A549 (cell line): ENCODE data around the gene KIF3A. TPM values are rescaled to one million over a fixed set of nuclear protein-coding genes. Genes with fewer than 3 reads are reported as not detected.

Source experiments
- ATAC-seq, 2 experiments: fragments of 200-7000 bp in 1 of 2; fragments of >200 bp in 1 of 2; cut with Nextera tagmentation in 1 of 2; cut with Tn5 transposase in 1 of 2; 3 replicates each; pipeline versions ENCODE4 v1.8.0 to v1.9.1; 2018 to 2020; ENCODE audit warnings: mild to moderate bottlenecking in 1 of 2, moderate library complexity in 1 of 2
- CTCF ChIA-PET: fragments of 300-600 bp; sonication (Branson Sonifier 250); formaldehyde crosslinking; extraction: SDS; loops from one replicate; lab custom pipeline; 2021; ENCODE audit warnings: antibody characterized with exemption, inconsistent platforms; lab: Yijun Ruan, JAX
- POLR2A ChIA-PET: fragments of 350-600 bp; formaldehyde crosslinking; extraction: SDS; loops from one replicate; lab custom pipeline; 2021; ENCODE audit warnings: antibody characterized with exemption, inconsistent platforms; lab: Yijun Ruan, JAX
- DNase-seq, 2 experiments: peaks; one replicate each; pipeline versions ENCODE4 v3.0.0 to v3.0.0-alpha.2; 2011 to 2016; ENCODE audit warnings: low read depth in 1 of 2, low spot score in 1 of 2
- FAIRE-seq: peaks from 2 replicates; lab custom pipeline; 2011; peaks lifted over from hg19 to GRCh38; lab: Jason Lieb, UNC
- H3K27ac ChIP-seq, 2 experiments: fragments of >200 bp; sonication (Bioruptor Twin); formaldehyde crosslinking; 3 replicates each; pipeline ENCODE4 v1.5.1; 2016 to 2017
- H3K4me1 ChIP-seq: fragments of >200 bp; sonication (Bioruptor Twin); formaldehyde crosslinking; 3 replicates; pipeline ENCODE4 v1.6.1; 2016
- H3K4me2 ChIP-seq: fragments of >200 bp; sonication (Bioruptor Twin); formaldehyde crosslinking; 3 replicates; pipeline ENCODE4 v1.6.1; 2016
- H3K4me3 ChIP-seq: fragments of >200 bp; sonication (Bioruptor Twin); formaldehyde crosslinking; 3 replicates; pipeline ENCODE4 v1.5.1; 2016
- H3K9me3 ChIP-seq: fragments of >200 bp; sonication (Bioruptor Twin); formaldehyde crosslinking; 3 replicates; pipeline ENCODE4 v1.6.1; 2016
- BCL3 ChIP-seq: fragments of >200 bp; sonication (Bioruptor Twin); formaldehyde crosslinking; IDR thresholded peaks from 3 replicates; pipeline ENCODE4 v1.6.1; 2016
- BHLHE40 ChIP-seq: IDR thresholded peaks from 2 replicates; pipeline ENCODE4 v1.6.1; 2012; ENCODE audit warnings: low read depth, low read length, inconsistent platforms
- CBX2 ChIP-seq: fragments of 200-600 bp; sonication (generic); IDR thresholded peaks from 2 replicates; pipeline ENCODE4 v1.6.1; 2016; ENCODE audit warnings: low read depth, mild to moderate bottlenecking, borderline replicate concordance
- CBX8 ChIP-seq: fragments of 200-600 bp; sonication (generic); IDR thresholded peaks from 2 replicates; pipeline ENCODE4 v1.6.1; 2016
- EHMT2 ChIP-seq: fragments of 200-600 bp; sonication (generic); IDR thresholded peaks from 2 replicates; pipeline ENCODE4 v1.6.1; 2016; ENCODE audit warnings: antibody characterized with exemption, low read depth, mild to moderate bottlenecking, moderate library complexity
- EP300 ChIP-seq, 2 experiments: fragments of >200 bp; sonication (Bioruptor Twin); formaldehyde crosslinking; IDR thresholded peaks; 2 replicates in 1 of 2; 3 replicates in 1 of 2; pipeline ENCODE4 v1.6.1; 2016 to 2017
- ESRRA ChIP-seq: fragments of 150-350 bp; IDR thresholded peaks from 2 replicates; pipeline ENCODE4 v1.6.1; 2014; ENCODE audit warnings: mild to moderate bottlenecking, low read length, borderline replicate concordance
- FOSB ChIP-seq: fragments of 250-450 bp; sonication (Bioruptor Pico); IDR thresholded peaks from 2 replicates; pipeline ENCODE4 v1.5.0; 2020; ENCODE audit warnings: mild to moderate bottlenecking, moderate library complexity
- FOSL2 ChIP-seq, 2 experiments: fragments of 450-650 bp in 1 of 2; fragments of >200 bp in 1 of 2; sonication (Bioruptor Twin) in 1 of 2; formaldehyde crosslinking; IDR thresholded peaks; 2 replicates each; pipeline versions ENCODE4 v1.5.0 to v1.6.1; 2016 to 2020; ENCODE audit warnings: mild to moderate bottlenecking in 1 of 2, moderate library complexity in 1 of 2
- GATA3 ChIP-seq: IDR thresholded peaks from 2 replicates; pipeline ENCODE4 v1.6.1; 2012; ENCODE audit warnings: borderline replicate concordance
- HDAC2 ChIP-seq: fragments of 200-600 bp; sonication (generic); IDR thresholded peaks from 2 replicates; pipeline ENCODE4 v1.6.1; 2016
- HEYL ChIP-seq: fragments of 250-450 bp; sonication (Bioruptor Pico); IDR thresholded peaks from 2 replicates; pipeline ENCODE4 v1.8.0; 2021; ENCODE audit warnings: mild to moderate bottlenecking, moderate library complexity
- JUN ChIP-seq, 2 experiments: fragments of >200 bp; sonication (Bioruptor Twin); formaldehyde crosslinking; IDR thresholded peaks; 2 replicates in 1 of 2; 3 replicates in 1 of 2; pipeline ENCODE4 v1.6.1; 2016 to 2017
- KDM5A ChIP-seq: fragments of 200-600 bp; sonication (generic); IDR thresholded peaks from 2 replicates; pipeline ENCODE4 v1.6.1; 2016; ENCODE audit warnings: antibody characterized with exemption, mild to moderate bottlenecking
- MYC ChIP-seq: IDR thresholded peaks from 2 replicates; pipeline ENCODE4 v1.6.1; 2012; ENCODE audit warnings: mild to moderate bottlenecking, inconsistent platforms, low read length, improper control_type of control experiment, borderline replicate concordance
- NFE2L2 ChIP-seq: fragments of 150-350 bp; conservative IDR thresholded peaks from 2 replicates; pipeline ENCODE4 v1.6.1; 2014; ENCODE audit warnings: low read length
- PHF8 ChIP-seq: fragments of 200-600 bp; sonication (generic); IDR thresholded peaks from 2 replicates; pipeline ENCODE4 v1.6.1; 2016; ENCODE audit warnings: low read depth, mild to moderate bottlenecking, antibody characterized with exemption, moderate library complexity, borderline replicate concordance
- POLR2A ChIP-seq: IDR thresholded peaks from 2 replicates; pipeline ENCODE4 v1.6.1; 2012; ENCODE audit warnings: mild to moderate bottlenecking, low read length
- POLR2AphosphoS2 ChIP-seq: conservative IDR thresholded peaks from 2 replicates; pipeline ENCODE4 v1.6.1; 2012; ENCODE audit warnings: low read length, improper control_type of control experiment, inconsistent platforms
- REST ChIP-seq: fragments of 200-600 bp; sonication (generic); IDR thresholded peaks from 2 replicates; pipeline ENCODE4 v1.6.1; 2016; ENCODE audit warnings: antibody characterized with exemption, mild to moderate bottlenecking, moderate library complexity
- SMC3 ChIP-seq: fragments of >200 bp; sonication (Bioruptor Twin); formaldehyde crosslinking; IDR thresholded peaks from 3 replicates; pipeline ENCODE4 v1.6.1; 2018; ENCODE audit warnings: inconsistent platforms
- USF2 ChIP-seq: fragments of 450-650 bp; IDR thresholded peaks from 2 replicates; pipeline ENCODE4 v1.6.1; 2014; ENCODE audit warnings: antibody characterized with exemption
- ZNF302 ChIP-seq: fragments of 250-450 bp; sonication (Bioruptor Pico); IDR thresholded peaks from 2 replicates; pipeline ENCODE4 v1.9.0; 2021; ENCODE audit warnings: inconsistent platforms, mild to moderate bottlenecking, moderate library complexity
- WGBS: methylation state at CpG from one replicate; pipeline ENCODE4 v1.1.6; 2017; ENCODE audit errors: missing lambda C conversion rate; 5-methylcytosine and 5-hydroxymethylcytosine counted together
- polyA plus RNA-seq, 4 experiments: library from polyadenylated mRNA; depleted of rRNA in 3 of 4; stranded (reverse); fragments of >200 nt; fragmentation: RNase III in 1 of 4; extraction: RNeasy Plus Mini Kit Qiagen cat#74134 plus additional on column Dnase treatment in 1 of 4; gene quantifications; 2 replicates in 3 of 4; 3 replicates in 1 of 4; pipeline ENCODE4 v1.2.3, GENCODE V29; 2011 to 2017
- TF ChIP-seq, protein P1 (sequence below): IDR thresholded peaks from 2 replicates; pipeline ENCODE4 v1.6.1; 2012; ENCODE audit warnings: low read depth, borderline replicate concordance
- TF ChIP-seq, protein P2 (sequence below): IDR thresholded peaks from 2 replicates; pipeline ENCODE4 v1.6.1; 2012
- TF ChIP-seq, protein P3 (sequence below): fragments of 250-450 bp; sonication (Bioruptor Pico); IDR thresholded peaks from 2 replicates; pipeline ENCODE4 v1.5.0; 2020; ENCODE audit warnings: low read depth, mild to moderate bottlenecking, moderate library complexity

Gene KIF3A
- polyA plus RNA-seq, 2 of the 4 experiments (the other 2 are of a cell fraction): 12.8 to 20.5 TPM

GRCh38 chr5:132776131-132776937 lies 39.0 kb upstream of the KIF3A start:
- Histone ChIP-seq H3K4me1 (peaks cover 7% of the 10 kb centered on the region), H3K4me3 (peak overlapping the region; percentile 83), H3K27ac (peak overlapping the region; percentile 84 to 98), H3K4me2 (peak overlapping the region; percentile 91), H3K9me3 (no peaks in the 10 kb centered on the region)
- WGBS: 4% methylated on average over 17 of the region's 39 CpGs
- CTCF ChIA-PET: interaction anchor here (1.3 to 1.6 kb wide), 3 partner anchors 15 to 250 kb away, joined by 3 to 4 read pairs (median 3); no protein-coding TSS in a partner anchor
- no peak for FAIRE-seq
- no peak for TF ChIP-seq BCL3
- TF ChIP-seq PHF8: peak; percentile 30; the same call in 1 of the 2 replicates
- no peak for TF ChIP-seq POLR2A
- TF ChIP-seq, protein P1, sequence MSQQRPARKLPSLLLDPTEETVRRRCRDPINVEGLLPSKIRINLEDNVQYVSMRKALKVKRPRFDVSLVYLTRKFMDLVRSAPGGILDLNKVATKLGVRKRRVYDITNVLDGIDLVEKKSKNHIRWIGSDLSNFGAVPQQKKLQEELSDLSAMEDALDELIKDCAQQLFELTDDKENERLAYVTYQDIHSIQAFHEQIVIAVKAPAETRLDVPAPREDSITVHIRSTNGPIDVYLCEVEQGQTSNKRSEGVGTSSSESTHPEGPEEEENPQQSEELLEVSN: 0 out of 2 replicates have a peak, but pooled peaks have one; percentile 44
- TF ChIP-seq HDAC2: no peak
- TF ChIP-seq POLR2AphosphoS2: no peak
- no peak for TF ChIP-seq FOSL2 (IDR thresholded peaks at IDR 0.05)
- TF ChIP-seq FOSL2 (CRISPR knock-in tag; IDR thresholded peaks at IDR 0.05): no peak
- no peak for TF ChIP-seq ESRRA
- no peak for TF ChIP-seq CBX8
- TF ChIP-seq JUN (IDR thresholded peaks at IDR 0.05): no peak
- TF ChIP-seq FOSB: no peak
- TF ChIP-seq REST: no peak
- TF ChIP-seq EHMT2: no peak
- no peak for TF ChIP-seq SMC3
- no peak for TF ChIP-seq BHLHE40
- TF ChIP-seq, protein P2, sequence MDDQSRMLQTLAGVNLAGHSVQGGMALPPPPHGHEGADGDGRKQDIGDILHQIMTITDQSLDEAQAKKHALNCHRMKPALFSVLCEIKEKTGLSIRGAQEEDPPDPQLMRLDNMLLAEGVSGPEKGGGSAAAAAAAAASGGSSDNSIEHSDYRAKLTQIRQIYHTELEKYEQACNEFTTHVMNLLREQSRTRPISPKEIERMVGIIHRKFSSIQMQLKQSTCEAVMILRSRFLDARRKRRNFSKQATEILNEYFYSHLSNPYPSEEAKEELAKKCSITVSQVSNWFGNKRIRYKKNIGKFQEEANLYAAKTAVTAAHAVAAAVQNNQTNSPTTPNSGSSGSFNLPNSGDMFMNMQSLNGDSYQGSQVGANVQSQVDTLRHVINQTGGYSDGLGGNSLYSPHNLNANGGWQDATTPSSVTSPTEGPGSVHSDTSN: no peak
- TF ChIP-seq, protein P3, sequence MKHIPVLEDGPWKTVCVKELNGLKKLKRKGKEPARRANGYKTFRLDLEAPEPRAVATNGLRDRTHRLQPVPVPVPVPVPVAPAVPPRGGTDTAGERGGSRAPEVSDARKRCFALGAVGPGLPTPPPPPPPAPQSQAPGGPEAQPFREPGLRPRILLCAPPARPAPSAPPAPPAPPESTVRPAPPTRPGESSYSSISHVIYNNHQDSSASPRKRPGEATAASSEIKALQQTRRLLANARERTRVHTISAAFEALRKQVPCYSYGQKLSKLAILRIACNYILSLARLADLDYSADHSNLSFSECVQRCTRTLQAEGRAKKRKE (CRISPR knock-in tag): no peak
- peak; percentile 52 to 66 for ATAC-seq
- POLR2A ChIA-PET: interaction anchor here (1.8 kb wide), 1 partner anchor 39 kb away, joined by 6 read pairs; the partner anchor contains the start of gene KIF3A
- peak; percentile 33 to 48 for DNase-seq

DNA sequence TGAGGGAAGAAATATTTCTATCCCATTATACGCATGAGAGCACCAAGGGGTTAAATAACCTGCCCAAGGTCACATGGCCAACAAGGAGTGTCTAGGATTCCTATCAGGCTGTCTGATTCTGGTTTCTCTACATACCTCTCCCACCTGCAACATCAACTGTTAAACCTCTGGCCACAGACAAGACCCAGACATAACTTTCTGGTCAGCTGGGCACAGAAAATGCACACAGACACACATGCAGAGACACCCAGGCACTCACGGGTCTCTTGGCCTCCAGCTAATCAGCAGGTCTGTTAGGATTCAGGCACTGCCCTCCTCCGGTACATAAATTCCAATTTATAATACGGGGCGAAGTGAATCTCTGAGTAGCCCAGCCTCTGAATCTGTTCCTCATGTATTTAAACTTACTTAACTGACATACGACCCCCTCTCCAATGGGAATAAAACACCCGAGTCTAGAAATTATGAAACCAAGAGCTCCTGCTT lies 38.2 kb upstream of the KIF3A start:
- FAIRE-seq (no peak), ATAC-seq (no peak), DNase-seq (no peak)
- Histone ChIP-seq H3K27ac (no peak overlapping the region), H3K9me3 (no peaks in the 10 kb centered on the region), H3K4me2 (peak overlapping the region; percentile 91), H3K4me1 (peaks cover 7% of the 10 kb centered on the region), H3K4me3 (no peak overlapping the region)
- POLR2A ChIA-PET: no interaction called here
- 79% methylated on average over 7 of the region's 7 CpGs for WGBS
- CTCF ChIA-PET: interaction anchor here (1.3 to 1.6 kb wide), 3 partner anchors 14 to 249 kb away, joined by 3 to 4 read pairs (median 3); no protein-coding TSS in a partner anchor
- TF ChIP-seq GATA3 (no peak), POLR2A (no peak), KDM5A (no peak), HDAC2 (no peak), MYC (no peak), FOSB (no peak), NFE2L2 (no peak), ZNF302 (CRISPR knock-in tag) (no peak), HEYL (no peak), USF2 (no peak), CBX2 (no peak), EP300 (IDR thresholded peaks at IDR 0.05) (no peak)
- TF ChIP-seq, protein P3 (CRISPR knock-in tag): no peak
